Osteocyte (in vitro differentiated cells): ENCODE results near the gene NOSIP. TPM values are rescaled to one million over a fixed set of nuclear protein-coding genes. Genes with fewer than 3 reads are reported as not detected.

Source experiments
- DNase-seq: peaks from one replicate; pipeline ENCODE4 v3.0.0; 2021; ENCODE audit warnings: mixed read lengths; ENCODE audit not compliant: unreplicated experiment; ENCODE audit errors: extremely low spot score
- H3K27ac Mint-ChIP-seq: one replicate; pipeline ENCODE4 v1.8.0; 2021; ENCODE audit warnings: mild to moderate bottlenecking, mixed read lengths; ENCODE audit not compliant: unreplicated experiment
- H3K27me3 Mint-ChIP-seq: one replicate; pipeline ENCODE4 v1.8.0; 2021; ENCODE audit warnings: mixed read lengths; ENCODE audit not compliant: unreplicated experiment
- H3K36me3 Mint-ChIP-seq: one replicate; pipeline ENCODE4 v1.8.0; 2021; ENCODE audit warnings: mixed read lengths; ENCODE audit not compliant: unreplicated experiment
- H3K4me1 Mint-ChIP-seq: one replicate; pipeline ENCODE4 v1.8.0; 2021; ENCODE audit warnings: mixed read lengths; ENCODE audit not compliant: unreplicated experiment
- H3K4me3 Mint-ChIP-seq: one replicate; pipeline ENCODE4 v1.8.0; 2021; ENCODE audit warnings: mild to moderate bottlenecking, moderate library complexity, mixed read lengths; ENCODE audit not compliant: unreplicated experiment
- H3K9me3 Mint-ChIP-seq: one replicate; pipeline ENCODE4 v1.8.0; 2021; ENCODE audit warnings: mixed read lengths; ENCODE audit not compliant: unreplicated experiment
- CTCF ChIP-seq: fragments of 200-600 bp; sonication (generic); IDR thresholded peaks from 2 replicates; pipeline ENCODE4 v1.5.0; 2021; ENCODE audit warnings: antibody characterized with exemption, mild to moderate bottlenecking, moderate library complexity
- total RNA-seq: library from RNA; stranded (reverse); gene quantifications from 2 replicates; pipeline ENCODE4 v1.2.1, GENCODE V29; 2021

NOSIP gene
- total RNA-seq, 1 donor from 2014 or later: 58.7 TPM

- no peak overlapping the region for H3K27ac Mint-ChIP-seq
Measured at GRCh38 chr19:49616945-49617344, 36.6 kb upstream of the NOSIP start.

GRCh38 chr19:49616532-49616931, 36.2 kb upstream of the NOSIP start:
- Mint-ChIP-seq H3K4me3 (no peak overlapping the region), H3K27me3 (no peaks in the 10 kb centered on the region), H3K27ac (no peak overlapping the region), H3K9me3 (no peaks in the 10 kb centered on the region), H3K4me1 (peaks cover 21% of the 10 kb centered on the region), H3K36me3 (peaks cover 18% of the 10 kb centered on the region)
- no peak for DNase-seq
- TF ChIP-seq CTCF: no peak

More at GRCh38 chr19:49616945-49617344, 36.6 kb upstream of the NOSIP start:
- Mint-ChIP-seq H3K27me3 (no peaks in the 10 kb centered on the region), H3K4me3 (no peak overlapping the region), H3K36me3 (peaks cover 19% of the 10 kb centered on the region), H3K9me3 (no peaks in the 10 kb centered on the region), H3K4me1 (peaks cover 21% of the 10 kb centered on the region)
- DNase-seq: no peak
- no peak for TF ChIP-seq CTCF

- no peaks in the 10 kb centered on the region for H3K9me3 Mint-ChIP-seq
- no peak overlapping the region for H3K4me3 Mint-ChIP-seq
- H3K27me3 Mint-ChIP-seq: no peaks in the 10 kb centered on the region
- H3K4me1 Mint-ChIP-seq: peaks cover 21% of the 10 kb centered on the region
- no peak for DNase-seq
- TF ChIP-seq CTCF: no peak
- H3K36me3 Mint-ChIP-seq: peaks cover 15% of the 10 kb centered on the region
- no peak overlapping the region for H3K27ac Mint-ChIP-seq
Measured at GRCh38 chr19:49615861-49616260, 35.5 kb upstream of the NOSIP start.

GRCh38 chr19:49614096-49614833, 33.9 kb upstream of the NOSIP start:
- DNase-seq: no peak
- TF ChIP-seq CTCF: no peak
- no peaks in the 10 kb centered on the region for H3K27me3 Mint-ChIP-seq
- H3K9me3 Mint-ChIP-seq: no peaks in the 10 kb centered on the region
- H3K36me3 Mint-ChIP-seq: peaks cover 15% of the 10 kb centered on the region
- no peak overlapping the region for H3K4me3 Mint-ChIP-seq
- H3K27ac Mint-ChIP-seq: peak overlapping the region; percentile 81
- peaks cover 21% of the 10 kb centered on the region for H3K4me1 Mint-ChIP-seq

GRCh38 chr19:49613374-49613773, 33.0 kb upstream of the NOSIP start:
- H3K9me3 Mint-ChIP-seq: no peaks in the 10 kb centered on the region
- H3K27ac Mint-ChIP-seq: peak overlapping the region; percentile 81
- H3K27me3 Mint-ChIP-seq: no peaks in the 10 kb centered on the region
- peaks cover 11% of the 10 kb centered on the region for H3K36me3 Mint-ChIP-seq
- H3K4me1 Mint-ChIP-seq: peaks cover 21% of the 10 kb centered on the region
- no peak overlapping the region for H3K4me3 Mint-ChIP-seq
- DNase-seq: no peak
- TF ChIP-seq CTCF: no peak
